GM21717 (cell line): Measurements from ENCODE around the gene SELPLG.
"Not testable (repeated sequence)": the region's sequence is repeated elsewhere in the genome, so short reads cannot be mapped to it uniquely, and the experiment has no call there.

Experiments
- ATAC-seq: cut with Tn5 transposase; IDR thresholded peaks from one replicate; pipeline ENCODE4 v1.9.1; 2021; ENCODE audit warnings: mild to moderate bottlenecking, moderate library complexity; ENCODE audit not compliant: unreplicated experiment

SELPLG gene

GRCh38 chr12:108620236-108620879 is 13.3 kb downstream of the SELPLG start:
- ATAC-seq, result no peak

GRCh38 chr12:108619369-108620160 is 14.1 kb downstream of the SELPLG start:
- no peak for ATAC-seq

GRCh38 chr12:108618953-108619274 is 14.8 kb downstream of the SELPLG start:
- not testable (repeated sequence) for ATAC-seq

GRCh38 chr12:108618079-108618952 is 15.4 kb downstream of the SELPLG start:
- ATAC-seq, result no peak

GRCh38 chr12:108616941-108617858 is 16.5 kb downstream of the SELPLG start:
- ATAC-seq, result peak; percentile 81

GRCh38 chr12:108616359-108616758 is 17.3 kb downstream of the SELPLG start:
- no peak for ATAC-seq

- ATAC-seq, result no peak
These were observed 17.8 kb downstream of the SELPLG start for GRCh38 chr12:108615918-108616317.

- no peak for ATAC-seq
These were observed 19.1 kb downstream of the SELPLG start for GRCh38 chr12:108614639-108615038.

GRCh38 chr12:108614041-108614440 is 19.7 kb downstream of the SELPLG start:
- no peak for ATAC-seq

- ATAC-seq, result no peak
These were observed 20.1 kb downstream of the SELPLG start for GRCh38 chr12:108613548-108613947.

- no peak for ATAC-seq
These were observed 20.9 kb downstream of the SELPLG start for GRCh38 chr12:108612788-108613282.

- ATAC-seq, result no peak
These were observed 21.7 kb downstream of the SELPLG start for GRCh38 chr12:108611884-108612415.

- ATAC-seq, result no peak
These were observed 22.7 kb downstream of the SELPLG start for GRCh38 chr12:108610856-108611605.

- no peak for ATAC-seq
These were observed 23.3 kb downstream of the SELPLG start for GRCh38 chr12:108610336-108610815.

GRCh38 chr12:108609537-108610335 is 24.0 kb downstream of the SELPLG start:
- no peak for ATAC-seq

GRCh38 chr12:108608616-108609015 is 25.1 kb downstream of the SELPLG start:
- ATAC-seq, result no peak

- ATAC-seq, result no peak
These were observed 25.6 kb downstream of the SELPLG start for GRCh38 chr12:108607981-108608600.

GRCh38 chr12:108606492-108606891 is 27.2 kb downstream of the SELPLG start:
- no peak for ATAC-seq
